Measurements from ENCODE around the gene ADGRG6.

GRCh38 chr6:142381845-142382378 is 80.1 kb downstream of the ADGRG6 start:
- TF ChIP-seq EZH2 (IDR thresholded peaks at IDR 0.05; ENCODE audit: borderline replicate concordance, low read length) = no peak
- TF ChIP-seq CTCF (conservative IDR thresholded peaks at IDR 0.05 in 1 of 2, IDR thresholded peaks at IDR 0.05 in 1 of 2; ENCODE audit: extremely low read depth in 1 of 2, insufficient read depth in 1 of 2, low read depth in 1 of 2, low read length in 2 of 2) = no peak
